HG03064 (cell line): ENCODE measurements around the gene ZCCHC17.
"Not testable (repeated sequence)": the region's sequence is repeated elsewhere in the genome, so short reads cannot be mapped to it uniquely, and the experiment has no call there.

Source experiments
- ATAC-seq: cut with Tn5 transposase; IDR thresholded peaks from one replicate; pipeline ENCODE4 v1.9.1; 2021; ENCODE audit warnings: low read depth; ENCODE audit not compliant: unreplicated experiment

ZCCHC17 gene

GRCh38 chr1:31296486-31297276 is at the start of gene ZCCHC17, which contains the start of gene SNRNP40:
ZCCHC17 (plus strand) TSS chr1:31297032; CDS start chr1:31310099, 13,067 bp downstream.
SNRNP40 (minus strand) TSS chr1:31296788; CDS start chr1:31296751, 37 bp downstream.
- ATAC-seq: peak; percentile 94

DNA sequence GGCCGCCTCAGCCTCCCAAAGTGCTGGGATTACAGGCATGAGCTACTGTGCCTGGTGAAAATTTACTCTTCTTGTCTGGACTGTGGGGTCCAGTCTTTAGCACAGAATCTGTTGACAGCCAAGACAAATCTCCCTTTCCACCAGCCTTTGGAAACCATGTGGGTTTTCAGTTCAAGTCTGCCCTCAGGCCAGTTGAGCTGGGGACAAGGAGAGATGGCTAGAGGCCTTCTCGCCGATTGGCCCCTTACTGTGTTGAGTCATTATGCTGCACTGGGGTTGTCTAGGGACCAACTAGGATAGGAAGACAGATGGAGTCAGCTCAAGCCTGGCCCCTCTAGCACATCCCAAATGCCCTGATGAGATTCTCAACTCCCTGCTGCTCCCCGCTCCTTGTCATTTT is 48.6 kb upstream of the ZCCHC17 start:
- no peak for ATAC-seq

DNA sequence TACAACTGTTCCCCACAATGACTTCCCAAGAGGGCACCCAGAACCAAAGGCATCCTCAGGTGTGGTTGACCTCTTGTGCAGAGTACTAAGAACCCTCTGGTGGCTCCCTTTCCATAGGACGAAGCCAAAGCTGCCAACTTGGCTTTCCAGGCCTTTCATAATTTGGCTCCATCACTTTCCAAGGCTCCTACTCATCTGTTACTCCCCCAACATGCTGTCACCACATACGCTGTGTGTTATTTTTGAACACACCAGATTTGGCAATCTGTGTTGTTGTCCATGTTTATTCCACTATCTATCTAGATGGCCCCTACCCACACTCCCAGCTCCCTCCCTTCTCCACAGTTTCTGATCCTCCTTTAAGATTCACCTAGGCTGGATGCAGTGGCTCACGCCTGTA is 47.0 kb upstream of the ZCCHC17 start:
- no peak for ATAC-seq

DNA sequence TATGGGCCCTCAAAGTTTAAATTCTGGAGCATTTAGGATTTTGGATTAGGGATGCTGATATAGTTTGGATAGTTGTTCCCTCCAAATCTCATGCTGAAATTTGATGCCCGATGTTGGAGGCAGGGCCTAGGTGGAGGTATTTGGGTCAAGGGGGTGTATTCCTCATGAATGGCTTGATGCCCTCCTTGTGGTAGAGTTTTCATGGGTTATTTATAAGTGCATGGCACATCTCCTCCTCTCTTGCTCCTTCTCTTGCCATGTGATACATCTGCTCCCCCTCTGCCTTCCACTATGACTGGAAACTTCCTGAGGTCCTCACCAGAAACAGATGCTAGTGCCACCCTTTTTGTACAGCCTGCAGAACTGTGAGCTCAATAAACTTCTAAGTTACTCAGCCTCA is 39.6 kb upstream of the ZCCHC17 start:
- no peak for ATAC-seq

GRCh38 chr1:31258581-31258980 is 38.3 kb upstream of the ZCCHC17 start:
- ATAC-seq: no peak

GRCh38 chr1:31259746-31260145 is 37.1 kb upstream of the ZCCHC17 start:
- ATAC-seq: no peak

- ATAC-seq: no peak
These were observed 34.9 kb upstream of the ZCCHC17 start for GRCh38 chr1:31261916-31262315.

DNA sequence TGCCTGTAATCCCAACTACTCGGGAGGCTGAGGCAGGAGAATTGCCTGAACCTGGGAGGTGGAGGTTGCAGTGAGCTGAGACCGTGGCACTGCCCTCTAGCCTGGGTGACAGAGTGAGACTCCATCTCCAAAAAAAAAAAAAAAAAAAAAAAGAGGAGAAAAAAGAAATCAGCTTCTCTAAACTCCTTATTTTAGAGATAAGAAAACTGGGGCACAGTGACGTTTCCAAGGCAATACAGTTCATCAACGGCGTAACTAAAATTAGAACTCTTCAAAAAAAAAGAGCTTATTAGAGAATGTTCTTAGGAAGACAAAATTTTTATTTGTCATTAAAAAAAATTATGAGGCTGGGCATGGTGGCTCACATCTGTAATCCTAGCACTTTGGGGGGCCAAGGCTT is 34.4 kb upstream of the ZCCHC17 start:
- not testable (repeated sequence) for ATAC-seq

- no peak for ATAC-seq
These were observed 33.4 kb upstream of the ZCCHC17 start for GRCh38 chr1:31263408-31263807.

- ATAC-seq: no peak
These were observed 31.9 kb upstream of the ZCCHC17 start for GRCh38 chr1:31264790-31265386.

DNA sequence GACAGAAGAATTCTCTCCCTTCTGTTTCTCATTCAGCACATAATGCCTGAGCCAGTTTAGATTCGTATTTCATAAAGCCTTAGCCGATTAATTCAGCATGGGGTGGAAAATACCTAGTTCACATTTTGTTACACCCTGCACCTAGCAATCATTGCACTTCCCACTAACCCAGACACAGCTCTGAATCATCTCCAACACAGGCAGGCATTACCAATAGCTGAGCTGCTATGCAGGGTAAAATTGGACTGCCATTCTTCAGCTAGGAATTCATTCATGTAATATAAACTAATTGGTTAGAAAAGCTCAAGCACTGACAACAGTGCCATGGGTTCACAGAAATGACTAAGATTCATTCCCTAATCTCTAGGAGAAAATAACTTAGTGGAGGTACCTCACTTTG is 30.3 kb upstream of the ZCCHC17 start:
- no peak for ATAC-seq

GRCh38 chr1:31272369-31272768 is 24.5 kb upstream of the ZCCHC17 start:
- no peak for ATAC-seq

DNA sequence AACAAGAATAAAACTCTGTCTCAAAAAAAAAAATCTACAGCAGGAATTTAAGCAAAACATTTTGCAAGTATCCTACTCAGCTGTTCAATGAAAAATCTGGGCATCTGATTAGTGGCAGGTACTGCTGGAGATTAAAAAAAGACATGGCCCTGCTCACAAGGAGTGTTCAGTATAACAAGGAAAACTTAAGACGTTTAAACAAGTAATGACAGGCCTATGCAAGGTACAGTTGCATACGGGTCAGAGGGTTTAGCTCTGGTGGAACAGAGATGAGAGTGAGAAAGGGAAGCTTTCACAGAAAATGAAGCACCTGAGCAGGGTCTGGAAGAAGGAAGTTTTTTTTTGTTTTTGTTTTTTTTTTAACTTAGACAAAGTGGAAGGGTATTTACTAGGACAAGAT is 23.2 kb upstream of the ZCCHC17 start:
- no peak for ATAC-seq

- not testable (repeated sequence) for ATAC-seq
These were observed 14.4 kb upstream of the ZCCHC17 start for GRCh38 chr1:31282426-31282825.

DNA sequence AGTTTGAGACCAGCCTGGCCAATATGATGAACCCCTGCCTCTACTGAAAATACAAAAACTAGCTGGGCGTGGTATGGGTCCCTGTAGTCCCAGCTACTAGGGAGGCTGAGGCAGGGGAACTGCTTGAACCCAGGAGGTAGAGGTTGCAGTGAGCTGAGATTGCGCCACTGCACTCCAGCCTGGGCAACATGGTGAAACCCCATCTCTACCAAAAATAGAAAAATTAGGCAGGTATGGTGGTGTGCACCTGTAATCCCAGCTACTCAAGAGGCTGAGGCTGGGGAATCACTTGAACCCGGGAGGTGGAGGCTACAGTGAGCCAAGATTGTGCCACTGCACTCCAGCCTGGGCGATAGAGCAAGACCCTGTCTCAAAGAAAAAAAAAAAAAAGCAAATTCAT is 9.0 kb upstream of the ZCCHC17 start:
- ATAC-seq: not testable (repeated sequence)

DNA sequence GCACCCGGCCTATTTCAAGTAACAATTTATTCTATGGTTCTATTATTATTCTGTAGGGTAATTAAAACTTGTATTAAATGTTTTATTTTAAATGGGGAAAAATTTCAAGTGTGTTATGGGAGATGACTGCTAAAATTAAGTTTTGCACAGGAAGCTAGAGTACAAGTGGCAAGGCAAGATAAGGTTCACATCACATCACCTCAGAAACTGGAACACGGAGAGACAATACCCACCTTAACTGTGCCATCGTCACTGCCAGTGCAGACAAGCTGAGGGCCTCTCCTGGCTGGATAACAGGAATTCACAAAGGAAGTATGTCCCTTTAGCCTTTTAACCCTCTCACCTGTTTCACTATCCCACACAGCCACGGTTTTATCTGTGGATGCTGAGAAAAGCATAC is 7.8 kb upstream of the ZCCHC17 start:
- no peak for ATAC-seq

DNA sequence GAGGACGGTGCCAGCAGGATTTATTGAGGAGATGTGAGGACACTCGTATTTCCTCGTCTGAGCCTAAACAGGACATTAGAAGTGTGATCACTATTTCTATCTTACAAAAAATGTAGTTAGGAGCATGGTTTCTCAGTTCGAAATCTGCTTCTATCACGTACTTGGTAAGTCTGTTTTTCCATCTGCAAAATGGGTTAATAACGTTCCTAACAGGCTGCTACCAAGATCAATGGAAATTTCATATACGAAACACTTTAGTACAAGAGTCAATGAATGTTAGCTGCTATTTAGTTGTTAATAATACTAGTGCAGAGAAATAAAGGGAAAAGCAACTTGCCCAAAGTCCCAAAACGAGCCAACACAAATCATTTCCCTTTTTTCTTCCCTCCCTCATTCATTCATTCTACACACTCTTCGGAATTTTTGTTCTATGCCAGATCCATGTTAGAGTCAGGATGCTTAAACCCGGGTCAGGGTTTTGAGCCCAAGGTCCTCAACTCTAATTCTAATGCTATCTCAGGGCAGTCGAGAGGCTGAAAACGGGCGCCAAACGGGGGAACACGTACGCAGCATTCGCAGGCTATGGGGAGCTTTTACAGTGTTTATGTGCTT is 852 bp upstream of the ZCCHC17 start:
- no peak for ATAC-seq

- no peak for ATAC-seq
These were observed 730 bp downstream of the ZCCHC17 start for GRCh38 chr1:31297277-31298247.

- no peak for ATAC-seq
These were observed 2.5 kb downstream of the ZCCHC17 start for GRCh38 chr1:31299365-31299764.

GRCh38 chr1:31300193-31300592 is 3.4 kb downstream of the ZCCHC17 start:
- ATAC-seq: no peak
